Neutrophil (primary cell): ENCODE measurements around the gene CBLC.
"Not testable (repeated sequence)": the region's sequence is repeated elsewhere in the genome, so short reads cannot be mapped to it uniquely, and the experiment has no call there.

Experiments used
- H3K27ac ChIP-seq: fragments of 200-600 bp; sonication (generic); 2 replicates; pipeline ENCODE4 v1.5.1; 2016; ENCODE audit warnings: mild to moderate bottlenecking, moderate library complexity
- H3K27me3 ChIP-seq: fragments of 200-600 bp; sonication (generic); 2 replicates; pipeline ENCODE4 v1.6.0; 2016; ENCODE audit warnings: mild to moderate bottlenecking
- H3K36me3 ChIP-seq: fragments of 200-600 bp; sonication (generic); 2 replicates; pipeline ENCODE4 v1.5.1; 2017
- H3K4me1 ChIP-seq, 2 experiments: fragments of 200-600 bp in 1 of 2; sonication (generic) in 1 of 2; 1 replicate in 1 of 2; 2 replicates in 1 of 2; pipeline versions ENCODE4 v1.5.1 to v1.6.1; 2013 to 2016; ENCODE audit warnings: low read depth in 1 of 2, low read length in 1 of 2, mild to moderate bottlenecking in 1 of 2, moderate library complexity in 1 of 2; ENCODE audit not compliant: control insufficient read depth in 1 of 2, insufficient read depth in 1 of 2
- H3K4me3 ChIP-seq, 2 experiments: fragments of 200-600 bp in 1 of 2; sonication (generic) in 1 of 2; 1 replicate in 1 of 2; 2 replicates in 1 of 2; pipeline ENCODE4 v1.5.1; 2013 to 2016; ENCODE audit warnings: low read depth in 1 of 2, low read length in 1 of 2, mild to moderate bottlenecking in 1 of 2, moderate library complexity in 1 of 2
- H3K9me3 ChIP-seq: fragments of 200-600 bp; sonication (generic); 2 replicates; pipeline ENCODE4 v1.5.1; 2016
- CTCF ChIP-seq: fragments of 200-600 bp; sonication (generic); IDR thresholded peaks from 2 replicates; pipeline ENCODE4 v1.5.1; 2016; ENCODE audit warnings: antibody characterized with exemption

Gene CBLC

GRCh38 chr19:44772959-44773358 lies 4.7 kb upstream of the CBLC start:
- H3K27me3 ChIP-seq: peaks cover 14% of the 10 kb centered on the region
- H3K36me3 ChIP-seq: no peaks in the 10 kb centered on the region
- H3K4me1 ChIP-seq: peaks cover 19 to 24% of the 10 kb centered on the region in 2 experiments
- TF ChIP-seq CTCF: no peak
- H3K27ac ChIP-seq: no peak overlapping the region
- no peaks in the 10 kb centered on the region for H3K9me3 ChIP-seq
- no peak overlapping the region for H3K4me3 ChIP-seq

- no peak for TF ChIP-seq CTCF
- H3K9me3 ChIP-seq: no peaks in the 10 kb centered on the region
- H3K4me1 ChIP-seq: peaks cover 0 to 2% of the 10 kb centered on the region in 2 experiments
- no peaks in the 10 kb centered on the region for H3K36me3 ChIP-seq
- no peak overlapping the region for H3K27ac ChIP-seq
- peaks cover 17% of the 10 kb centered on the region for H3K27me3 ChIP-seq
- H3K4me3 ChIP-seq: no peak overlapping the region
Observed at GRCh38 chr19:44775676-44776240, 1.9 kb upstream of the CBLC start.

GRCh38 chr19:44776402-44777096 lies 1.1 kb upstream of the CBLC start:
- H3K27ac ChIP-seq: no peak overlapping the region
- H3K36me3 ChIP-seq: no peaks in the 10 kb centered on the region
- TF ChIP-seq CTCF: no peak
- peaks cover 17% of the 10 kb centered on the region for H3K27me3 ChIP-seq
- H3K9me3 ChIP-seq: no peaks in the 10 kb centered on the region
- no peak overlapping the region for H3K4me3 ChIP-seq
- no peaks in the 10 kb centered on the region for H3K4me1 ChIP-seq

- Histone ChIP-seq H3K36me3 (no peaks in the 10 kb centered on the region), H3K9me3 (no peaks in the 10 kb centered on the region), H3K27me3 (peaks cover 17% of the 10 kb centered on the region), H3K4me1 (peaks cover under 1 to 1% of the 10 kb centered on the region in 2 experiments), H3K27ac (no peak overlapping the region), H3K4me3 (no peak overlapping the region)
- TF ChIP-seq CTCF: no peak
Observed at GRCh38 chr19:44779150-44779549, 1.5 kb downstream of the CBLC start.

GRCh38 chr19:44781694-44782093 lies 4.0 kb downstream of the CBLC start:
- peaks cover 16% of the 10 kb centered on the region for H3K27me3 ChIP-seq
- H3K27ac ChIP-seq, H3K36me3 ChIP-seq, H3K9me3 ChIP-seq, H3K4me1 ChIP-seq, H3K4me3 ChIP-seq: not testable (repeated sequence)

- no peaks in the 10 kb centered on the region for H3K9me3 ChIP-seq
- H3K27ac ChIP-seq: no peak overlapping the region
- peaks cover 6 to 7% of the 10 kb centered on the region in 2 experiments for H3K4me1 ChIP-seq
- no peak overlapping the region for H3K4me3 ChIP-seq
- no peak for TF ChIP-seq CTCF
- H3K27me3 ChIP-seq: peaks cover 5% of the 10 kb centered on the region
- no peaks in the 10 kb centered on the region for H3K36me3 ChIP-seq
Observed at GRCh38 chr19:44782729-44783128, 5.0 kb downstream of the CBLC start.
